ENCODE results near the gene GCK.

GRCh38 chr7:44220046-44220357 lies 30.8 kb upstream of the GCK start:
- TF ChIP-seq CTCF (IDR thresholded peaks at IDR 0.05): no peak
- no peak for TF ChIP-seq EZH2 (IDR thresholded peaks at IDR 0.05; ENCODE audit: borderline replicate concordance, insufficient read depth, low read depth, low read length, poor library complexity, severe bottlenecking)
